ENCODE data around the gene MOB3C. TPM values are rescaled to one million over a fixed set of nuclear protein-coding genes. Genes with fewer than 3 reads are reported as not detected.

The MOB3C gene
- polyA plus RNA-seq, 1 experiment, result 11.9 TPM

DNA sequence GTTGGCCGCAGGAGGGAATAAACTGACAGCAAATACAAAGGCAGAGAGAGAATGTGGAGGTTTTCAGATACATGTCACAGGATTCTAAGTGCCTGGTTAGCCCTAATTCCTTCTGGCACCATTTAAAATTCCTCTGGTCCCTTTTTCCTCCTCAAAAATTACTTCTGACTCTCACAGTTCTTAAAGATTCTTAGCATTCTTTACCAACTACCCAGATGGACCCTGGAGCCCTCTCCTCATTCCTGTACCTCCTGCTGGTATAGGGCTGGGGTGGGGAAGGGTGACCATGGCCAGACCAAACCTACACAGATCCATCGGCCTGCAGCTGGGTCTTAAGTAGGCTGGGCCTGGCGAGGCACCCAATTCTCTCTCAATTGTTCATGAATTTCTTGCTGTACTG is 19.8 kb downstream of the MOB3C start:
- H3K27me3 ChIP-seq (ENCODE audit: control insufficient read depth, insufficient read depth, low read length), result no peaks in the 10 kb centered on the region
- no peak for TF ChIP-seq CTCF (IDR thresholded peaks at IDR 0.05; ENCODE audit: low read depth, low read length)
- CTCF ChIA-PET, result interaction anchor here (0.6 kb wide), 1 partner anchor 119 kb away, joined by 3 read pairs; no protein-coding TSS in a partner anchor
- no peaks in the 10 kb centered on the region for H3K9me3 ChIP-seq (ENCODE audit: control insufficient read depth, insufficient read depth, low read length)
- H3K27ac ChIP-seq (ENCODE audit: low read depth, low read length), result no peak overlapping the region
- H3K4me3 ChIP-seq (ENCODE audit: low read depth, low read length), result no peak overlapping the region
- no peak for DNase-seq (ENCODE audit: low read depth, low spot score)
- POLR2A ChIA-PET, result no interaction called here

- H3K9me3 ChIP-seq (ENCODE audit: control insufficient read depth, insufficient read depth, low read length), result no peaks in the 10 kb centered on the region
- CTCF ChIA-PET, result no interaction called here
- H3K27me3 ChIP-seq (ENCODE audit: control insufficient read depth, insufficient read depth, low read length), result no peaks in the 10 kb centered on the region
- H3K27ac ChIP-seq (ENCODE audit: low read depth, low read length), result no peak overlapping the region
- POLR2A ChIA-PET, result no interaction called here
- TF ChIP-seq CTCF (IDR thresholded peaks at IDR 0.05; ENCODE audit: low read depth, low read length), result no peak
- no peak overlapping the region for H3K4me3 ChIP-seq (ENCODE audit: low read depth, low read length)
- no peak for DNase-seq (ENCODE audit: low read depth, low spot score)
Measured at GRCh38 chr1:46596036-46596435, 20.6 kb downstream of the MOB3C start.

DNA sequence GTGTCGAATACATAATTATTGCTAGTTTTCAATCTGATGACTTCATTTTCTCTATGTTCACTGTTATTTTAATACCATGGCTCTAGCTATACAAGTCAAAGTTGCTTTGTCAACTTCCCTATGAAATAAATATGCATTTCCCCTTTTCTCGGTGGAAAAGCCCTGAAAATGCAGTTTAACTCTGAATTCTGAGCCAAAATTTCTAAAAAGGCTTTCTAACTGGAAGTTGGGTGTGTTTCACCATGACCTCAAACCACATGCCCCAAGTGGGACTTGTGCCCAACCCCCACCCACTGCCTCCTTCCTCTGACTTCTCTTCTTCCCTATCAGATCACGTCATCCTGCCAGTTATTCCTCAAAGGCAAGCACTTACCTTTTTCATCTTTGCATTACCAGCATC is 21.5 kb downstream of the MOB3C start:
- no peaks in the 10 kb centered on the region for H3K27me3 ChIP-seq (ENCODE audit: control insufficient read depth, insufficient read depth, low read length)
- no peak overlapping the region for H3K27ac ChIP-seq (ENCODE audit: low read depth, low read length)
- ChIA-PET POLR2A (no interaction called here), CTCF (interaction anchor here (0.6 kb wide), 1 partner anchor 109 kb away, joined by 3 read pairs; no protein-coding TSS in a partner anchor)
- no peak for DNase-seq (ENCODE audit: low read depth, low spot score)
- H3K9me3 ChIP-seq (ENCODE audit: control insufficient read depth, insufficient read depth, low read length), result no peaks in the 10 kb centered on the region; the same call in 1 of the 2 replicates
- no peak overlapping the region for H3K4me3 ChIP-seq (ENCODE audit: low read depth, low read length)
- TF ChIP-seq CTCF (IDR thresholded peaks at IDR 0.05; ENCODE audit: low read depth, low read length), result no peak

DNA sequence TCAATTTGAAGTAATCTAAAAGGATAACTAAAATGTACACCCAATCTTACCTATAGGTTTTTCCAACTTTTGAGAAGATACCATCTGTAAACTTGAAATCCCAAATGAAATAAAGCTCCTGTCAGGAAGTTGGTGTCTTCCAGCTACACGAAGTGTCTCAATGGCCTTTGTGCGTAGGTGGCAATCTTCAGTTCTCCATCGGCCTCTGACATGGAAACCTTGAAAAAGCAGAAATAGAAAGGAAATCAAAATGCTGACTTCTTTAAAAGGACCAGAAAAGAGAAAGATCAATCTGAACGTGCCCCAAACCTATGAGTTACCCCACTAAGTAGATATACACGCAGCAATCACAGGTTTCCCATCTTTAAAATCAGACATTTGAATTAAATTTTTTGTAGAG is 22.5 kb downstream of the MOB3C start:
- Histone ChIP-seq H3K27me3 (ENCODE audit: control insufficient read depth, insufficient read depth, low read length) (no peaks in the 10 kb centered on the region), H3K27ac (ENCODE audit: low read depth, low read length) (no peak overlapping the region), H3K9me3 (ENCODE audit: control insufficient read depth, insufficient read depth, low read length) (peaks cover 3% of the 10 kb centered on the region), H3K4me3 (ENCODE audit: low read depth, low read length) (no peak overlapping the region)
- ChIA-PET CTCF (interaction anchor here (1.0 kb wide), 1 partner anchor 132 kb away, joined by 3 read pairs; no protein-coding TSS in a partner anchor), POLR2A (no interaction called here)
- no peak for TF ChIP-seq CTCF (IDR thresholded peaks at IDR 0.05; ENCODE audit: low read depth, low read length)
- no peak for DNase-seq (ENCODE audit: low read depth, low spot score)

DNA sequence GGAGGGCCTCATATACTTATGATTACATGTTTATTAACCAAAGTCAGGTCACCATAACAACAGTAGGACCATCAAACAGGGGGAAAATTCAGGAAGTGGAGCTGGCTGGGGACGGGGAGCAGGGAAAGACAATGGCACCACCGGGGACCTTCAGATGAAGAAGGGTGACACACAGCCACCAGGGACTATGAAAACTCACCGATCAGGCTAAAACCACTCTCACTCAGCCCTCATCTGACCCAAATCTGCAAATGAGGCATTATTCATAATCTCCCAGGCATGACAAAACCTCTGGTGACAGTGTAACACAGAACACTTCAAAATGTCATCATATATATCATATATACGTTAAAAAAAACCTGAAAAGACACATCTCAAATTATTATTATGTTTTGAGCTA is 23.8 kb downstream of the MOB3C start:
- POLR2A ChIA-PET, result no interaction called here
- CTCF ChIA-PET, result no interaction called here
- H3K27ac ChIP-seq (ENCODE audit: low read depth, low read length), result no peak overlapping the region

More for the DNA sequence above, 23.8 kb downstream of the MOB3C start:
- no peaks in the 10 kb centered on the region for H3K27me3 ChIP-seq (ENCODE audit: control insufficient read depth, insufficient read depth, low read length)
- no peak for TF ChIP-seq CTCF (IDR thresholded peaks at IDR 0.05; ENCODE audit: low read depth, low read length)
- H3K9me3 ChIP-seq (ENCODE audit: control insufficient read depth, insufficient read depth, low read length), result peaks cover 3% of the 10 kb centered on the region
- H3K4me3 ChIP-seq (ENCODE audit: low read depth, low read length), result no peak overlapping the region
- no peak for DNase-seq (ENCODE audit: low read depth, low spot score)

All from AG04450 (cell line).